HT1080 (cell line): ENCODE measurements around the gene NAP1L4. TPM values are rescaled to one million over a fixed set of nuclear protein-coding genes. Genes with fewer than 3 reads are reported as not detected.

Experiments used
- DNase-seq: peaks from one replicate; pipeline ENCODE4 v3.0.0-alpha.2; 2015; ENCODE audit warnings: low read depth
- polyA plus RNA-seq, 2 experiments: library from polyadenylated mRNA; depleted of rRNA; stranded (reverse); fragments of >200 nt; gene quantifications; 2 replicates each; pipeline ENCODE4 v1.2.3, GENCODE V29; 2015
- total RNA-seq: library from RNA; depleted of rRNA; stranded (reverse); fragments of >200 nt; shearing (Covaris generic); gene quantifications from 2 replicates; pipeline ENCODE4 v1.2.3, GENCODE V29; 2014; rRNA removed

Gene NAP1L4, protein sequence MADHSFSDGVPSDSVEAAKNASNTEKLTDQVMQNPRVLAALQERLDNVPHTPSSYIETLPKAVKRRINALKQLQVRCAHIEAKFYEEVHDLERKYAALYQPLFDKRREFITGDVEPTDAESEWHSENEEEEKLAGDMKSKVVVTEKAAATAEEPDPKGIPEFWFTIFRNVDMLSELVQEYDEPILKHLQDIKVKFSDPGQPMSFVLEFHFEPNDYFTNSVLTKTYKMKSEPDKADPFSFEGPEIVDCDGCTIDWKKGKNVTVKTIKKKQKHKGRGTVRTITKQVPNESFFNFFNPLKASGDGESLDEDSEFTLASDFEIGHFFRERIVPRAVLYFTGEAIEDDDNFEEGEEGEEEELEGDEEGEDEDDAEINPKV
- 113 and 119 TPM in 2 replicates for total RNA-seq
- polyA plus RNA-seq (2015; cell fraction: cytosol; rRNA removed) = 131 and 149 TPM in 2 replicates
- 148 and 163 TPM in 2 replicates for polyA plus RNA-seq (2015; cell fraction: nucleus; rRNA removed)

DNA sequence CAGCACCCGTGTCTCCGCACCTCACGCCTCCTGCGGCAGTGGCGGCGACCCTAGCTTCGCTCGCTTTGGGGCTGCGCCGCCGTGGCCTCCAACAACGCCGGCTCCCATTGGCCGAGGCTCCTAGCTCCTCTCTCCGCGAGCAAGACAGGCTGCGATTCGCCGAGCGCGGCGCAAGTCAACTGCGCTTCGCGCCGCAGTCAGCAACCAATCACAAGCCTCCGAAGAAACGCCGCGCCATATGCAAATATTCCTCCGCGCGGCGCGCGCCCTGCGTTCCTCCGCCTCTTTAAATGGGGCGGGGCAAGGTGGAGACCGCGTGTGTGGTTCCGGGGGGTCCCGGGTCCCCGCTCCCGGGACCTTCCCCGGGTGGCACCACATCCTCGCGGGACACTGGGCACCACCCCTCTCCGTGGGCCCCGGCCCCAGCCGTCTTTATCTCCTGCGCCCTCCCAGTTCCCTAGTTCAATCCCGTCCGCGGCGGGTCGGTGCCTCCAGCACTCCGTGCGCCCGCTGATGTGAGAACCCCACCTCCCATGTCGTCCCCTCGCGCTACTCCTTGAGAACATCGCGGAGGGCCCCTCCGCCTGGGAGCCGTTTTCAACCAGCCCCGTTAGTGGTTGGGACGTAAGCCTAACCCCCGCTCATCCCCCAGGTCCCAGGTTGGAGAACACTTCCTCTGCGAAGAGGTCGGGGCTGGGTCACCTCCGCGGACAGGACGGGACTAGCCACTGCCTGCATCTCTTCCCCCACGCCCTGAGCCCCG, at the start of gene NAP1L4:
TSS of gene NAP1L4 (minus strand) at position 96 of the 763 bp plus-strand sequence. CDS start 13,109 bp downstream, outside the sequence.
- peak; percentile 96 for DNase-seq

- no peak for DNase-seq
Measured at GRCh38 chr11:3040881-3041280, 48.8 kb upstream of the NAP1L4 start.

DNA sequence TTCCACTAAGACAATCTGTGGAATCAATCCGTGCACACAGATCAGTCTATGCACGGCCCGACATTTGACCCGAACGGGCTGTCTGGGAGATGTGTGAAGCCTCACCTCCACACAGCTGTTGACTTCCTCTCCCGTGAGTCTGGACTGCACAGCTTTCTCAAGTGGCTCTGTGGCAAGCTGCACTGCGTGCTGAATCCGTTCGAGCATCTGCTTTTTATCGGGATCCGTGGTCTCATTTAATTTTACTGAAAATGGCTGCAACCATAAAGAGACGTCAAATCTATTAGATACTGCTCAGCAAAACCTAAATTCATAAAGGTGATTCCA, 45.8 kb upstream of the NAP1L4 start:
- no peak for DNase-seq

GRCh38 chr11:3037040-3037944, 45.2 kb upstream of the NAP1L4 start:
- peak; percentile 52 for DNase-seq

GRCh38 chr11:3036419-3036818, 44.3 kb upstream of the NAP1L4 start:
- DNase-seq = no peak

GRCh38 chr11:3035333-3035732, 43.2 kb upstream of the NAP1L4 start:
- no peak for DNase-seq

DNA sequence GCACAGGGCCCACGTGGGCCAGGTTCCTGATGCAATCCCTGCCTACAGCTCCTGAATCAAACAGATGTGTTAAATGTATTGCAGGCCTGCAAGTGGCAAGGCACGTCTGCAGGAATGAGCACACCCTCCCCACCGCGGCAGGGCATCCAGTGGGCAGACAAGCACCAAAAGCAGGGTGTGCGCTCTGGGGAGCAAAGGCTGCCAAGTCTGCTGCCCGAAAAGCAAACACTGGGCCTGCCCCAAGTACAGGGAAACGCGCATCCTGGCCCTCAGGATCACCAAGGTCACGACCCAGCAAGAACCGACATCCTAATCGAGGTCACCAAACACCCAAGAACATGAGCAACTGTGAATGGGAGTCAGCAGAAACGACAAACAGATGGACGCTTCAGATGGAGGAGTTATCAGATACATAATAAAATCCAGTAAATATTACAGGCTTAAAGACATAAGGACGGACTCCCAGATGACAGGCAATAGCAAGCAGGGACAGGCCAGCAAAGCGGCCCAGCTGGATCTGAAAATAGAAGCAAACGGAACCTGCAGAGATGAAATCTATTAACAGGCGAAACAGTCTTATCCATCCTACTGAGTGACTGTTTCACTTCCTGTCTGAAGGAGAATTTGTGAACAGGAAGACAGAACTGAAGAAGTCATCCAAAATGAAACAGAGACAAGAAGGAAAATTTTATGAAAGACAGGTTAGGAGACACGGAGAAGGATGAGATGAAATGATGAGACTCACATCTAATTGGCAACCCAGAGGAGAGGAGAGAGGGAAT, 38.4 kb upstream of the NAP1L4 start:
- DNase-seq = no peak

DNA sequence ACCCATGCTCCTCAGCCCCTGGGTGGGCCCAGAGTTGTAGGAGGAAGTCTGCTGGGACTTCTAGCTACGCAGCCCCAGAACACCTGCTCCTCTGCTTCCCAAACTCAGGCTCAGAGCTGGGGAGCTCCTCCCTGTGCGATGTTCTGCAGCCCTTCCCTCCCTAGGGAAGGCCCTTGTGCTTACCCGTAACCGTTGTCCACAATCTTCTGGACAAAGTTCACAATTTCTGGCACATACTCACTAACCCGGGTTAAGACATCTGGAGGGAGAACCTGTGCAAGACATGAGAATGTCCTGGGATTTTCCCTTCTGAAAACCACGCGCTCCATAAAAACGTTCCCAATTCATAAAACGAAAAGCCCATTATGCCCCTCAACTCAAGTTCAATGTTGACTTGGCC, 36.7 kb upstream of the NAP1L4 start:
- no peak for DNase-seq

- DNase-seq = no peak
Measured at GRCh38 chr11:3026803-3027202, 34.7 kb upstream of the NAP1L4 start.

GRCh38 chr11:3022982-3023381, 30.9 kb upstream of the NAP1L4 start:
- DNase-seq = peak; percentile 54

DNA sequence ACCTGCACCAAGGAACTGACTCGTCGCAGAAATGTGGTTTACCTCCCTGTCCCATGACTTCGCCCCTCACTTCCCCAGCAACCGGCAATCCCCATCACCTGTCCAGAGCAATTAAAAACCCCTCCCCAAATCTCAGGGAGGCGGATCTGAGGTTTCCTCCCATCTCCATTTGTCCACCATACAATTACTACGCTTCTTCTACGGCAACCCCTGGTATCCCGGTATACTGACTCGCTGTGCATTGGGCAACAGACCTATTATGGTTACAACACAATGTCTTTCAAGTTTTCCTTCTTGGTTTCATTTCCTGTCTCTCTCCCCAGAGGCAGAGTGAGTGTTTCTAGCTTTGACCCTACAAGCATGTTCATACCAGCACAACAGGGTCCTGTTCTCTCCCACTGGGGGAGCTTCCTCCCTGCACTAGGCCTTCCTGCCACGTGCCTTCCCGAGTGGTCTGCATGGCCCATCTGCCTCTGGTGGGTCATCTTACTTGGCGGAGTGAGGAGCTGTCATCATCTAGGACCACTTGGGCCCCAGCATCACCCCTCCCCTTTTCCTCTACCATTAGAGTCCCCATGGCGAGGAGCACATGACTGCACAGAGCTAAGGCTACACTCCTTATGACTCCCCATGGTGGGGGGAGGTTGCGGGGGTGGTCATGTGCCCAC, 30.3 kb upstream of the NAP1L4 start:
- peak; percentile 64 for DNase-seq

GRCh38 chr11:3021125-3021524, 29.0 kb upstream of the NAP1L4 start:
- no peak for DNase-seq

DNA sequence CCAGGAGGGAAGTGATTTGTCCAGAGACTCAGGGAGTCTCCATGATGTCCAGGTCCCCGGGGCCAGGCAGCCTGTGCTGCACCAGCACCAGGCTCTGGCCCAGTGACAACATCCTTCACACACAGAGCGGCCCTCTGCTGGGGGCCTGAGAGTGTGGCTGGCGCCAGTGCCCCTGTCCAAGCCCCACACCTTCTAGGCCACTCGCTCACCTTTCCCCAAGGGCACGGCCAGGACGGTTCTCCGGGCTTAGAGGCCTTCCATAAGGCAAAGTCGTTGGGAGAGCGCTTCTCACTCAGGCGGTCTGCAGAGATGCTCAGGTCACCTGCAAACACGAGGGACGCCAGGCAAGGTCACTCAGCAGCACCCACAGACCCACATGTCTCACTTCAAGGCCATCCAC, 27.9 kb upstream of the NAP1L4 start:
- DNase-seq = no peak

- DNase-seq = no peak
Measured at GRCh38 chr11:3018596-3018995, 26.5 kb upstream of the NAP1L4 start.

DNA sequence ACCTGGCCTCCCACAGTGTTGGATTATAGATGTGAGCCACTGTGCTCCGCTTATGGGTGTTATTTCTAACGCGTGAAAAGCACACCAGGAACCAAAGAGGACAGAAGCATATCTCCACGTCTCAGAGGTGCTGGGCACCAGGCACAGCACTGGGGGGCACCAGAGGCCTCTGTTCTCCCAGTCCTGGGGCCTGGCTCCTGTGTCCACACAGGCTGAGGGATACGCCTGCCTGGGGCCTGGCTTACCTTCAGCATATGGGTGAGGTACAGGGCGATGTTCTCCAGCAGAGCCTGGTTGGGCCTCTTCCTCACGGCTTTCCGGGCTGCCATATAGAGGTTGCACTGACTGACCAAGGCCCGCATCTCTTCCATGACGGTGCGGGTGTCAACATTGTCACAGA, 24.7 kb upstream of the NAP1L4 start:
- DNase-seq = no peak

GRCh38 chr11:3015796-3016195, 23.7 kb upstream of the NAP1L4 start:
- DNase-seq = no peak

GRCh38 chr11:3014943-3015342, 22.8 kb upstream of the NAP1L4 start:
- DNase-seq = no peak

DNA sequence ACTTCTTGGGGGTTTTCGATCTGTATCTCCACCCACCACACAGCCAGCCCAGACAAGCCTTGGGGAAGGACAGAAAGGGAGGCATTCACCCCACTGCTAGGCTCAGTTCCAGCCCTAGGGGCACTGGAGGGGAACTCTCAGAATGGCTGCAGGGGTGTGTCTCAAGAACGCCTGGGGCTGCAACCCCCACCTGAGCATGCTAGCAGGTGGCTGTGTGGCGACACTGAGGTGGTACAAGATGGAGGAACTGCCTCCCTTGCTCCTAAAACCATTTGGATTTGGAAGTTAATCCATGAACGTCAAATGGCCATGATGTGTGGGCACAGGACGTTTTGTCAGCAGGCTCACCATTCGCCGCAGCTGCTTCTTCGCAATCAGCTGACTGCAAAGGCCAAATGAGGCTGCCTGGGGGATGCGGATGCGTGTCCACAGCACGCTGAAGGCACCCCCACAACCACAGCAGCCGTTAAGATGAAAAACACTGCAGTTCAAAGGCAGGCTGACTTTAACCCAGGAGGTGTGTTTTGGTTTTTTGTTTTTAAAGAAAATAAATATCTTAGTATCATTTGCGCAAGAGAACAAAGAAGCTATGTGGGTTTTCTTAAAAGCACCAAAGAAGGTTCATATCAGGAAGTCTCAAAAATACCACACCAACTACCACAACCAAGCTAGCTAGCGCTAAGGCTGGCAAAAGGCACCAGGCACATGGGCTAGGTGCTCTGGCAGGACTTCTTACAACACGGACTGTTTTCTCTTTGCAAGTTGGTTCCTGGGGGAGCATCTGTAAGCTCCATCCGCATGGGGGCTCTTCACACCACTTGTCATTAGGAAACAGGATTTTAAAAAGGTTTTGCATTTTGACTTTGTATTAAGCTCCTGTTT, 22.2 kb upstream of the NAP1L4 start:
- DNase-seq = no peak
